ENCODE measurements around the gene SIRT6.

GRCh38 chr19:4152241-4152998, 29.9 kb downstream of the SIRT6 start:
- no peak for TF ChIP-seq CTCF (IDR thresholded peaks at IDR 0.05)
- no peak for TF ChIP-seq ZFX (IDR thresholded peaks at IDR 0.05; ENCODE audit: borderline replicate concordance)

Data from 22Rv1 (cell line).